DOHH2 (cell line): ENCODE data around the gene GPC6.

Source experiments
- H3F3A ChIP-seq: fragments of 200-600 bp; sonication (generic), shearing (Covaris generic); 2 replicates; pipeline ENCODE4 v1.6.0; 2016; ENCODE audit warnings: antibody characterized with exemption, mild to moderate bottlenecking; ENCODE audit not compliant: control insufficient read depth, insufficient read depth
- H3K27ac ChIP-seq: fragments of 200-600 bp; sonication (generic); 2 replicates; pipeline ENCODE4 v1.5.1; 2014; ENCODE audit warnings: low read depth, mild to moderate bottlenecking, low read length, moderate library complexity
- H3K27me3 ChIP-seq: fragments of 200-600 bp; sonication (generic); 2 replicates; pipeline ENCODE4 v1.6.1; 2014; ENCODE audit warnings: mild to moderate bottlenecking, low read length, mixed read lengths; ENCODE audit not compliant: control insufficient read depth
- H3K36me3 ChIP-seq: fragments of 200-600 bp; sonication (generic); 2 replicates; pipeline ENCODE4 v1.6.1; 2014; ENCODE audit warnings: mild to moderate bottlenecking, low read length, moderate library complexity, mixed read lengths; ENCODE audit not compliant: control insufficient read depth
- H3K4me1 ChIP-seq: fragments of 200-600 bp; sonication (generic); 2 replicates; pipeline ENCODE4 v1.6.1; 2014; ENCODE audit warnings: mild to moderate bottlenecking, low read length, mixed read lengths; ENCODE audit not compliant: control insufficient read depth
- H3K4me2 ChIP-seq: fragments of 200-600 bp; sonication (generic); 2 replicates; pipeline ENCODE4 v1.6.0; 2014; ENCODE audit warnings: mild to moderate bottlenecking, low read length, moderate library complexity
- H3K4me3 ChIP-seq: fragments of 200-600 bp; sonication (generic); 2 replicates; pipeline ENCODE4 v1.5.1; 2014; ENCODE audit warnings: mild to moderate bottlenecking, low read length, mixed read lengths
- H3K79me2 ChIP-seq: fragments of 200-600 bp; sonication (generic); 2 replicates; pipeline ENCODE4 v1.6.1; 2014; ENCODE audit warnings: mild to moderate bottlenecking, low read length, mixed read lengths; ENCODE audit not compliant: control insufficient read depth
- H3K9me2 ChIP-seq: fragments of 200-600 bp; sonication (generic); replicated peaks from 2 replicates; pipeline ENCODE4 v1.6.1; 2014; ENCODE audit warnings: mild to moderate bottlenecking, low read length, mixed read lengths; ENCODE audit not compliant: control insufficient read depth
- H3K9me3 ChIP-seq: fragments of 200-600 bp; sonication (generic); 2 replicates; pipeline ENCODE4 v1.6.1; 2014; ENCODE audit warnings: antibody characterized with exemption, low read length, mixed read lengths; ENCODE audit not compliant: control insufficient read depth, insufficient read depth
- H4K20me1 ChIP-seq: fragments of 200-600 bp; sonication (generic); 2 replicates; pipeline ENCODE4 v1.6.0; 2014; ENCODE audit warnings: low read depth, mild to moderate bottlenecking, antibody characterized with exemption, low read length, moderate library complexity; ENCODE audit not compliant: control insufficient read depth, insufficient read depth
- EZH2phosphoT487 ChIP-seq: fragments of 200-600 bp; sonication (generic); IDR thresholded peaks from 2 replicates; pipeline ENCODE4 v1.6.1; 2017; ENCODE audit warnings: borderline replicate concordance, mild to moderate bottlenecking, antibody characterized with exemption, low read length, moderate library complexity, mixed read lengths
- TF ChIP-seq, protein P1 (sequence below): fragments of 200-600 bp; sonication (generic); IDR thresholded peaks from one replicate; pipeline ENCODE4 v1.5.1; 2014; ENCODE audit warnings: antibody characterized with exemption, mild to moderate bottlenecking, low read depth, low read length; ENCODE audit not compliant: poor library complexity, severe bottlenecking

The GPC6 gene

DNA sequence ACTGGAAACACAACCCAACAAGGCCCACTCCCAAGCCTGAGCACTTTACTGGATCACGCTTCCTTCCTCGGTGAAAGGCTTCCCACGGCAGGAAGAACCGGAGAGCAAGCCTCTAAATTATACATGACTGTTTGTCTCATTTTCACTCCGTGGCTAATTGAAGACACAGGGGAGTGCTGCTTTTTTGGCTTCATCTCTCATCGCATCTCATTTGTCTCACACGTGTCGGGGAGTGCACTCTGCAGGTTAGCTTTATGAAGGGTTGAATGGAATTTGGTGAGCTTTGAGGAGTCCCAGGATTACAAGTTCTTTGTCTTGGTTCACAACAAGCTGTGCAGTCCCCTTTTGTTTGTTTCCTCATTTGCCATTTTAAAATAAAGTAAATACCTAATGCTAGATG is 544.6 kb downstream of the GPC6 start:
- H3K4me1 ChIP-seq: no peaks in the 10 kb centered on the region
- H3F3A ChIP-seq: no peaks in the 10 kb centered on the region
- TF ChIP-seq, protein P1, sequence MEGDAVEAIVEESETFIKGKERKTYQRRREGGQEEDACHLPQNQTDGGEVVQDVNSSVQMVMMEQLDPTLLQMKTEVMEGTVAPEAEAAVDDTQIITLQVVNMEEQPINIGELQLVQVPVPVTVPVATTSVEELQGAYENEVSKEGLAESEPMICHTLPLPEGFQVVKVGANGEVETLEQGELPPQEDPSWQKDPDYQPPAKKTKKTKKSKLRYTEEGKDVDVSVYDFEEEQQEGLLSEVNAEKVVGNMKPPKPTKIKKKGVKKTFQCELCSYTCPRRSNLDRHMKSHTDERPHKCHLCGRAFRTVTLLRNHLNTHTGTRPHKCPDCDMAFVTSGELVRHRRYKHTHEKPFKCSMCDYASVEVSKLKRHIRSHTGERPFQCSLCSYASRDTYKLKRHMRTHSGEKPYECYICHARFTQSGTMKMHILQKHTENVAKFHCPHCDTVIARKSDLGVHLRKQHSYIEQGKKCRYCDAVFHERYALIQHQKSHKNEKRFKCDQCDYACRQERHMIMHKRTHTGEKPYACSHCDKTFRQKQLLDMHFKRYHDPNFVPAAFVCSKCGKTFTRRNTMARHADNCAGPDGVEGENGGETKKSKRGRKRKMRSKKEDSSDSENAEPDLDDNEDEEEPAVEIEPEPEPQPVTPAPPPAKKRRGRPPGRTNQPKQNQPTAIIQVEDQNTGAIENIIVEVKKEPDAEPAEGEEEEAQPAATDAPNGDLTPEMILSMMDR: no peak
- no peak for TF ChIP-seq EZH2phosphoT487
- H3K27me3 ChIP-seq: no peaks in the 10 kb centered on the region
- H3K36me3 ChIP-seq: no peaks in the 10 kb centered on the region
- no peak overlapping the region for H3K27ac ChIP-seq
- H3K4me3 ChIP-seq: no peak overlapping the region
- no peaks in the 10 kb centered on the region for H3K9me3 ChIP-seq
- H3K9me2 ChIP-seq: no peaks in the 10 kb centered on the region
- H3K4me2 ChIP-seq: no peak overlapping the region
- no peaks in the 10 kb centered on the region for H4K20me1 ChIP-seq
- no peaks in the 10 kb centered on the region for H3K79me2 ChIP-seq

DNA sequence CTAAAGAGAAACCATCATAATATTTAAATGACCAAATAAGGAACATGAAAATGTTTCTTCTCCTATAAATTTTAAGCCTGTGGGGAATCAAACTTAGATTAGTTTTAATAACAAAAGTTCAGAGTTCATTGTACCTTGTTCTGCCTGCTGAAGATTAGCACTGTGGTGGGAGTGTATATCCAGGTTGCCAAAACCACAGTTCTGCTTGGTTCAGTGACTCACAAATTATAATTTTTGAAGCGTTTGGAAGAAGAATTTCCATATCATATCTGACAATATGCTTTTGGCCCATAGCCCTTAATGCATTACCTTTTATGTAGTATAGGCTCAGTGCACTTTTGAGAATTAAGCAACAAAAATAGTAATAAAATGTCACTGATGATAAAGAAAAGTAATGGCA is 545.2 kb downstream of the GPC6 start:
- no peak overlapping the region for H3K4me3 ChIP-seq
- no peak overlapping the region for H3K4me2 ChIP-seq
- no peaks in the 10 kb centered on the region for H3K9me3 ChIP-seq
- H3K27ac ChIP-seq: no peak overlapping the region
- H3F3A ChIP-seq: no peaks in the 10 kb centered on the region
- no peaks in the 10 kb centered on the region for H4K20me1 ChIP-seq
- no peaks in the 10 kb centered on the region for H3K9me2 ChIP-seq
- H3K36me3 ChIP-seq: no peaks in the 10 kb centered on the region
- H3K4me1 ChIP-seq: no peaks in the 10 kb centered on the region
- H3K79me2 ChIP-seq: no peaks in the 10 kb centered on the region
- no peaks in the 10 kb centered on the region for H3K27me3 ChIP-seq
- TF ChIP-seq EZH2phosphoT487: no peak
- TF ChIP-seq, protein P1: no peak

DNA sequence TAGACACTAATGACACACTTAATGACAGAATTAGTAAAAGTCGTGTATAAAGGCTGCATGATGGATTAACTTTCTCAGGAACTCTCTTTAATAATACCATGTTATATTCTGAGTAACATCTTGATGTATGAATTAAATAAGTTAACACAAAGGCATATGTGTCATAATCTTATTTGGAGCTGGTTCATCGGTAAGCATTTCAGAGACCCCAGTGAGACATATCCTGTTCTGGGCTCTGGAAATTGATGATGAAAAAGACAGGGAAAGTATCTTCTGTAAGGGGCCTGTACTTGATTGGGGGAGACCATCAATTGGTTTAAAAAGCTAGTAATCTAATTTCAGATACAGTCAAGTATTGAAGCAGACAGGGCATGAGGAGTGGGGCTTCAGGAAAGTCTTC is 547.9 kb downstream of the GPC6 start:
- Histone ChIP-seq H3K79me2 (no peaks in the 10 kb centered on the region), H3K9me2 (no peaks in the 10 kb centered on the region), H3K27ac (no peak overlapping the region), H3K4me1 (no peaks in the 10 kb centered on the region), H4K20me1 (no peaks in the 10 kb centered on the region), H3K27me3 (no peaks in the 10 kb centered on the region), H3K9me3 (no peaks in the 10 kb centered on the region), H3F3A (no peaks in the 10 kb centered on the region), H3K4me2 (no peak overlapping the region), H3K36me3 (no peaks in the 10 kb centered on the region), H3K4me3 (no peak overlapping the region)
- TF ChIP-seq, protein P1: no peak
- TF ChIP-seq EZH2phosphoT487: no peak

DNA sequence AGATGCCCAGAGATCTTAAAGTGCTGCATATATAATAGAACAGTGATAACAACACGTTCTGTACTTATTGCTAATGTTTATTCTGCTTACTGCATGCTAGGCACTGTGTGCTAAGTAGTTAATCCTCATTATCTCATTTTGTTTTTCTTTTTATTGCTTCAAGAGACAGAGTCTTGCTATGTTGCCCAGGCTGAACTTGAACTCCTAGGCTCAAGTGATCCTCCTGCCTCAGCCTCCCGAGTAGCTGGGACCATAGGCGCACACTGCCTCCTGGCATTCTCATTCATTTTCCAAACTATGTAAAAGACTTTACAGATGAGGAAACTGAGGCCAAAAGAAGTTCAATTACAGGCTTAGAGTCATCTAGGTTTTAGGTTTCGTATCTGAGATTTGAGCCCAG is 548.4 kb downstream of the GPC6 start:
- Histone ChIP-seq H3K36me3 (no peaks in the 10 kb centered on the region), H3K9me3 (no peaks in the 10 kb centered on the region), H3K79me2 (no peaks in the 10 kb centered on the region), H4K20me1 (no peaks in the 10 kb centered on the region), H3K4me2 (no peak overlapping the region), H3F3A (no peaks in the 10 kb centered on the region), H3K9me2 (no peaks in the 10 kb centered on the region), H3K27me3 (no peaks in the 10 kb centered on the region), H3K4me1 (no peaks in the 10 kb centered on the region), H3K4me3 (no peak overlapping the region), H3K27ac (no peak overlapping the region)
- TF ChIP-seq EZH2phosphoT487: no peak
- TF ChIP-seq, protein P1: no peak
